ENCODE data around the gene RNF146. TPM values are rescaled to one million over a fixed set of nuclear protein-coding genes. Genes with fewer than 3 reads are reported as not detected.

RNF146 gene
- total and polyA plus RNA-seq, 10 of the 15 experiments (the other 5 are each of a cell fraction or from before 2014, with no cell fraction given): 9.3 to 33.0 (median 17.8) TPM

- Histone ChIP-seq H4K20me1 (ENCODE audit: control insufficient read depth, insufficient read depth) (no peaks in the 10 kb centered on the region), H3K27ac (ENCODE audit: control insufficient read depth, insufficient read depth) (no peak overlapping the region), H3K9me3 (replicated peaks; ENCODE audit: control insufficient read depth, insufficient read depth, low read length) (peaks cover 3% of the 10 kb centered on the region), H3K36me3 (ENCODE audit: control insufficient read depth in 2 of 2, insufficient read depth in 2 of 2, low read length in 1 of 2) (peaks cover 0 to 5% of the 10 kb centered on the region in 2 experiments; a peak in 2 of 4 replicates), H2AFZ (ENCODE audit: control insufficient read depth, low read depth, low read length) (no peak overlapping the region), H3K9ac (ENCODE audit: control insufficient read depth, insufficient read depth, low read length) (no peak overlapping the region), H3K4me3 (no peak overlapping the region), H3K27me3 (replicated peaks in 1 of 2; ENCODE audit: control insufficient read depth in 2 of 2, insufficient read depth in 2 of 2, low read length in 1 of 2) (no peaks in the 10 kb centered on the region), H3K4me2 (ENCODE audit: control insufficient read depth, insufficient read depth) (no peak overlapping the region), H3K4me1 (ENCODE audit: control insufficient read depth, insufficient read depth, low read length) (peaks cover 5% of the 10 kb centered on the region), H3K79me2 (ENCODE audit: control insufficient read depth, insufficient read depth, low read length) (no peaks in the 10 kb centered on the region; the same call in 1 of the 2 replicates)
- ChIA-PET POLR2A (interaction anchor here (0.7 kb wide), 1 partner anchor 18 kb away, joined by 4 read pairs; no protein-coding TSS in a partner anchor), SMC1A (ENCODE audit: uncharacterized antibody, unreplicated experiment) (interaction anchor here (0.5 to 3.7 kb wide), 9 partner anchors 9 to 114 kb away, joined by 3 to 44 read pairs (median 6); no protein-coding TSS in a partner anchor), CTCF (interaction anchor here (0.8 to 5.5 kb wide), 7 partner anchors 8 to 158 kb away, joined by 3 to 81 read pairs (median 12); no protein-coding TSS in a partner anchor), RAD21 (ENCODE audit: unreplicated experiment) (interaction anchor here (1.2 kb wide), 1 partner anchor 14 kb away, joined by 6 read pairs; no protein-coding TSS in a partner anchor)
- FAIRE-seq (no peak), DNase-seq (ENCODE audit: low read depth, low spot score) (no peak), ATAC-seq (no peak)
- BruUV-seq (replicated peaks): no TSS peak
- 85% methylated on average over 1 of the region's 1 CpG for WGBS (ENCODE audit: insufficient coverage, insufficient replicate concordance, low lambda C conversion rate, missing lambda C conversion rate)
- in situ Hi-C loops (cut with MboI): loop anchor here (5.0 to 10.0 kb wide), 2 partner anchors 117 to 229 kb away; no protein-coding TSS in a partner anchor
- intact Hi-C loops (cut with micrococcal nuclease; ENCODE audit: unreplicated experiment): no loop called here
- TF ChIP-seq ZBTB40 (IDR thresholded peaks at IDR 0.05; ENCODE audit: borderline replicate concordance): no peak
- no peak for TF ChIP-seq CTCF (IDR thresholded peaks at IDR 0.05 in 2 of 3, conservative IDR thresholded peaks at IDR 0.05 in 1 of 3; ENCODE audit: control insufficient read depth in 2 of 3, extremely low read depth in 1 of 3, insufficient read depth in 1 of 3, low read depth in 3 of 3, low read length in 3 of 3)
- TF ChIP-seq SPI1 (IDR thresholded peaks at IDR 0.05; ENCODE audit: borderline replicate concordance, insufficient read depth, low read depth, low read length): no peak
- TF ChIP-seq ZNF274 (IDR thresholded peaks at IDR 0.05; ENCODE audit: insufficient read depth, insufficient read length): no peak
- no peak for TF ChIP-seq BCLAF1 (IDR thresholded peaks at IDR 0.05)
- TF ChIP-seq EZH2 (IDR thresholded peaks at IDR 0.05; ENCODE audit: borderline replicate concordance, control insufficient read depth, low read depth, low read length): no peak
- no peak for TF ChIP-seq FOXK2 (IDR thresholded peaks at IDR 0.05)
- no peak for TF ChIP-seq RCOR1 (conservative IDR thresholded peaks at IDR 0.05; ENCODE audit: low read depth, low read length)
Observed at GRCh38 chr6:127305741-127306140, 39.1 kb downstream of the RNF146 start.
